Measurements from ENCODE around the gene USP44. TPM values are rescaled to one million over a fixed set of nuclear protein-coding genes. Genes with fewer than 3 reads are reported as not detected.
A peak's percentile ranks its signal among the peaks of the same experiment; 100 is the strongest.

USP44 gene
- polyA plus RNA-seq, 1 of the 3 experiments (the other 2 are of a cell fraction) = 0.07 TPM

DNA sequence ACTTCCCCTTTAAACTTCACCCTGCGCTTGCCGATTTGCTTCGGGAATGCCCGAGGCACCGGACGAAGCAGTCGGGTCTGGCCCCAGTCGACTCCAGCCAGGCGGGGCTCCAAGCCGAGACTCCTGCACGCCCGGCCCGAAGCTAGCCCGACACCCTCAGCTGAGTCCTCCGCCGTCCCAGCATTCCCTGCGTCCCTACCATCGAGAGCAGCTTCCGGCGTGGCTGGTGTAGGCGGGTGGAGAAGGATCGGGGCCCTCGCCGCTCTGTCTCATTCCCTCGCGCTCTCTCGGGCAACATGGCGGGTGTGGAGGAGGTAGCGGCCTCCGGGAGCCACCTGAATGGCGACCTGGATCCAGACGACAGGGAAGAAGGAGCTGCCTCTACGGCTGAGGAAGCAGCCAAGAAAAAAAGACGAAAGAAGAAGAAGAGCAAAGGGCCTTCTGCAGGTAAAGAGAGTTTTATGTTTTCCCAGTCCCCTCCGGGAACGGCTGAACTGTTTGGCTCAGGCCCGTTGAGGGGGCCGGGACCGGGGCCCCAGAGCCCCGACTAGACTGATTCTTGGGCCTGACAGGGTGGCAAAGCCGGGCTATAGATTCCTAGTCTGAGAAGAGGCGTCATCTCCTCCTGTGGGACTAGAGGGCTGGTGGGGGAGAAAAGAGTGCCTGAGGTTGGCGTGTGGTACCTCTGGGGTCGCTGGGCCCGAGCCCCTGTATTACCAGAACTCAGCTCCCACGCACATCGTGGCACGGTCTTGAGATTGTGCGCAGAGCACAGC lies 77.2 kb downstream of the USP44 start, which contains the start of gene METAP2 (continued):
- TF ChIP-seq, protein P1, sequence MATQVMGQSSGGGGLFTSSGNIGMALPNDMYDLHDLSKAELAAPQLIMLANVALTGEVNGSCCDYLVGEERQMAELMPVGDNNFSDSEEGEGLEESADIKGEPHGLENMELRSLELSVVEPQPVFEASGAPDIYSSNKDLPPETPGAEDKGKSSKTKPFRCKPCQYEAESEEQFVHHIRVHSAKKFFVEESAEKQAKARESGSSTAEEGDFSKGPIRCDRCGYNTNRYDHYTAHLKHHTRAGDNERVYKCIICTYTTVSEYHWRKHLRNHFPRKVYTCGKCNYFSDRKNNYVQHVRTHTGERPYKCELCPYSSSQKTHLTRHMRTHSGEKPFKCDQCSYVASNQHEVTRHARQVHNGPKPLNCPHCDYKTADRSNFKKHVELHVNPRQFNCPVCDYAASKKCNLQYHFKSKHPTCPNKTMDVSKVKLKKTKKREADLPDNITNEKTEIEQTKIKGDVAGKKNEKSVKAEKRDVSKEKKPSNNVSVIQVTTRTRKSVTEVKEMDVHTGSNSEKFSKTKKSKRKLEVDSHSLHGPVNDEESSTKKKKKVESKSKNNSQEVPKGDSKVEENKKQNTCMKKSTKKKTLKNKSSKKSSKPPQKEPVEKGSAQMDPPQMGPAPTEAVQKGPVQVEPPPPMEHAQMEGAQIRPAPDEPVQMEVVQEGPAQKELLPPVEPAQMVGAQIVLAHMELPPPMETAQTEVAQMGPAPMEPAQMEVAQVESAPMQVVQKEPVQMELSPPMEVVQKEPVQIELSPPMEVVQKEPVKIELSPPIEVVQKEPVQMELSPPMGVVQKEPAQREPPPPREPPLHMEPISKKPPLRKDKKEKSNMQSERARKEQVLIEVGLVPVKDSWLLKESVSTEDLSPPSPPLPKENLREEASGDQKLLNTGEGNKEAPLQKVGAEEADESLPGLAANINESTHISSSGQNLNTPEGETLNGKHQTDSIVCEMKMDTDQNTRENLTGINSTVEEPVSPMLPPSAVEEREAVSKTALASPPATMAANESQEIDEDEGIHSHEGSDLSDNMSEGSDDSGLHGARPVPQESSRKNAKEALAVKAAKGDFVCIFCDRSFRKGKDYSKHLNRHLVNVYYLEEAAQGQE (IDR thresholded peaks at IDR 0.05; ENCODE audit: low read depth, low read length) = peak; percentile 77; the same call in 1 of the 2 replicates
- TF ChIP-seq, protein P2, sequence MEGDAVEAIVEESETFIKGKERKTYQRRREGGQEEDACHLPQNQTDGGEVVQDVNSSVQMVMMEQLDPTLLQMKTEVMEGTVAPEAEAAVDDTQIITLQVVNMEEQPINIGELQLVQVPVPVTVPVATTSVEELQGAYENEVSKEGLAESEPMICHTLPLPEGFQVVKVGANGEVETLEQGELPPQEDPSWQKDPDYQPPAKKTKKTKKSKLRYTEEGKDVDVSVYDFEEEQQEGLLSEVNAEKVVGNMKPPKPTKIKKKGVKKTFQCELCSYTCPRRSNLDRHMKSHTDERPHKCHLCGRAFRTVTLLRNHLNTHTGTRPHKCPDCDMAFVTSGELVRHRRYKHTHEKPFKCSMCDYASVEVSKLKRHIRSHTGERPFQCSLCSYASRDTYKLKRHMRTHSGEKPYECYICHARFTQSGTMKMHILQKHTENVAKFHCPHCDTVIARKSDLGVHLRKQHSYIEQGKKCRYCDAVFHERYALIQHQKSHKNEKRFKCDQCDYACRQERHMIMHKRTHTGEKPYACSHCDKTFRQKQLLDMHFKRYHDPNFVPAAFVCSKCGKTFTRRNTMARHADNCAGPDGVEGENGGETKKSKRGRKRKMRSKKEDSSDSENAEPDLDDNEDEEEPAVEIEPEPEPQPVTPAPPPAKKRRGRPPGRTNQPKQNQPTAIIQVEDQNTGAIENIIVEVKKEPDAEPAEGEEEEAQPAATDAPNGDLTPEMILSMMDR (IDR thresholded peaks at IDR 0.05) = no peak
- TF ChIP-seq RCOR1 (IDR thresholded peaks at IDR 0.05; ENCODE audit: low read length) (0 out of 2 replicates have a peak, but pooled peaks have one; percentile 22), FOXJ3 (CRISPR knock-in tag; IDR thresholded peaks at IDR 0.05) (peak; percentile 75), SIN3A (IDR thresholded peaks at IDR 0.05; ENCODE audit: borderline replicate concordance, low read depth, low read length) (peak; percentile 79; the same call in 1 of the 2 replicates), TAF1 (IDR thresholded peaks at IDR 0.05; ENCODE audit: borderline replicate concordance, low read depth, low read length) (peak; percentile 98)

DNA sequence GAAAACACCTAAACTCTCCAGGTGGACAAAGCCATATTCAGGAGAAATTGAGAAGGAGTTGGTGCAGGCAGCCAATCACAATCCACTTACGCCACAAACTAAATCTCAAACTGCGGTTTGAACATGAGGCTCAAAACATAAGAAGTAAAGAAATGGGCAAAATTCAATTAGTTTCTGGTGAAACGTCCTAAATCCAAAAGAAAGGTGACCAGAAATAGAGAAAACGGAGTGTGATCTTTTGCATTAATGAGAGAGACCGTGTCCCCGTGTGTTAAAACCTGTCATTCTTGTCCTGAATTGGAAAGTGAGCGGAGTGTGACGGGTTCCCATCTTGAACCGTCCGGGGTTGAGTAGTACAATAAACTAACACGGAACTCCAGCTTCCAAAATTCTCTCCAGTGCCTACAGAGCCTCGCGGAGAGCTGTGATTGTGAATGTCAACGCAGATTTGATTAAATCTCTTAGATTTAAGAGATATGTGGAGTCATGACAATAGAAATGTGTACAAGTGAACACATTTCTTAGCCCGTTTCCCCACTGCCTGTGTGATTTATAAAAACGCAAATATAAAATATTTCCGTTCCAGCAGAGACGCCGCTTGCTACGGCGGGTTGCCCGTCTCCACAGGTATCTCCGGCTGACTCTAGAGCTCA lies 77.9 kb downstream of the USP44 start:
- H3K9me3 ChIP-seq = no peaks in the 10 kb centered on the region
- TF ChIP-seq TEAD4 (IDR thresholded peaks at IDR 0.05; ENCODE audit: borderline replicate concordance, insufficient read depth) (no peak), CHD2 (IDR thresholded peaks at IDR 0.05; ENCODE audit: low read length, partially characterized antibody) (no peak), MEF2A (IDR thresholded peaks at IDR 0.05; ENCODE audit: borderline replicate concordance, low read depth) (no peak), TCF12 (IDR thresholded peaks at IDR 0.05) (no peak), RAD21 (IDR thresholded peaks at IDR 0.05; ENCODE audit: low read length) (no peak), TAF1 (IDR thresholded peaks at IDR 0.05; ENCODE audit: borderline replicate concordance, low read depth, low read length) (no peak), JUND (IDR thresholded peaks at IDR 0.05) (no peak), PBX3 (IDR thresholded peaks at IDR 0.05) (no peak), FOXM1 (IDR thresholded peaks at IDR 0.05; ENCODE audit: low read depth) (no peak)
- TF ChIP-seq, protein P2 (IDR thresholded peaks at IDR 0.05) = no peak
- H3K4me2 ChIP-seq = peak overlapping the region; percentile 79
- H3K9ac ChIP-seq = peak overlapping the region; percentile 98
- peak; percentile 45 for DNase-seq
- H3F3A ChIP-seq (replicated peaks; ENCODE audit: insufficient read depth) = peaks cover 4% of the 10 kb centered on the region
- ChIA-PET POLR2A (interaction anchor here (0.6 to 1.4 kb wide), 7 partner anchors 22 to 256 kb away, joined by 3 to 5 read pairs (median 3); partner anchors contain the start of genes FGD6 and VEZT), CTCF (interaction anchor here (0.9 to 2.7 kb wide), 5 partner anchors 9 to 400 kb away, joined by 3 to 12 read pairs (median 4); partner anchors contain the start of genes FGD6, NR2C1 and VEZT)
- H2AFZ ChIP-seq (ENCODE audit: low read depth) = peak overlapping the region; percentile 98
- H3K4me1 ChIP-seq (ENCODE audit: control insufficient read depth in 1 of 2, insufficient read depth in 2 of 2, low read depth in 1 of 2, low read length in 1 of 2) = peaks cover 0 to 4% of the 10 kb centered on the region in 2 experiments; a peak in 2 of 4 replicates
- peaks cover 44% of the 10 kb centered on the region for H3K79me2 ChIP-seq (ENCODE audit: insufficient read depth)
- H4K20me1 ChIP-seq (ENCODE audit: insufficient read depth) = peaks cover 9% of the 10 kb centered on the region
- H3K4me3 ChIP-seq (ENCODE audit: low read depth in 2 of 2, low read length in 1 of 2) = peak overlapping the region; percentile 78 to 95
- 2% methylated on average over 23 of the region's 23 CpGs for WGBS (ENCODE audit: low lambda C conversion rate)
- H3K9me2 ChIP-seq = no peaks in the 10 kb centered on the region
- H3K27ac ChIP-seq (ENCODE audit: low read depth in 2 of 2, low read length in 1 of 2) = peak overlapping the region; percentile 81 to 89
- H3K27me3 ChIP-seq (ENCODE audit: insufficient read depth) = no peaks in the 10 kb centered on the region
- H3K36me3 ChIP-seq (replicated peaks in 1 of 2; ENCODE audit: control insufficient read depth in 1 of 2, insufficient read depth in 2 of 2, low read length in 1 of 2) = peaks cover 16 to 25% of the 10 kb centered on the region in 2 experiments
